ENCODE measurements around the gene VCPKMT.

GRCh38 chr14:50089208-50089607 is 27.2 kb downstream of the VCPKMT start:
- TF ChIP-seq POLR2AphosphoS5 (IDR thresholded peaks at IDR 0.05; ENCODE audit: borderline replicate concordance, low read depth, low read length) (no peak), EZH2 (IDR thresholded peaks at IDR 0.05) (no peak)
